ENCODE data around the gene SFXN4. TPM values are rescaled to one million over a fixed set of nuclear protein-coding genes. Genes with fewer than 3 reads are reported as not detected.

SFXN4 gene
- total RNA-seq, 1 experiment from 2014 or later, result 67.0 TPM

- no peak for DNase-seq (ENCODE audit: low read depth, low spot score)
- Histone ChIP-seq H3K9me3 (ENCODE audit: control insufficient read depth, insufficient read depth, low read depth, low read length) (no peaks in the 10 kb centered on the region), H3K27ac (ENCODE audit: low read length) (no peak overlapping the region), H3K36me3 (ENCODE audit: control insufficient read depth, insufficient read depth, low read length) (peaks cover 21% of the 10 kb centered on the region), H3K4me1 (ENCODE audit: control insufficient read depth, insufficient read depth, low read length) (no peaks in the 10 kb centered on the region), H3K27me3 (ENCODE audit: control insufficient read depth, insufficient read depth, low read length) (no peaks in the 10 kb centered on the region), H3K4me3 (ENCODE audit: low read depth in 2 of 2, low read length in 2 of 2) (no peak overlapping the region)
- no peak for ATAC-seq
- ChIA-PET CTCF (no interaction called here), POLR2A (interaction anchor here (0.6 kb wide), 1 partner anchor 25 kb away, joined by 3 read pairs; no protein-coding TSS in a partner anchor)
- no TSS peak for BruUV-seq (replicated peaks)
- TF ChIP-seq TCF7L2 (IDR thresholded peaks at IDR 0.05; ENCODE audit: low read depth, low read length) (no peak), REST (IDR thresholded peaks at IDR 0.05; ENCODE audit: insufficient read depth in 1 of 2, low read depth in 2 of 2, low read length in 1 of 2) (no peak), POLR2AphosphoS5 (IDR thresholded peaks at IDR 0.05; ENCODE audit: low read depth, low read length) (no peak), CTCF (IDR thresholded peaks at IDR 0.05) (no peak)
- in situ Hi-C loops (cut with HindIII; ENCODE audit: low pct_unique_long_range_greater_than_20kb, low sequenced_read_pairs), result no loop called here
- intact Hi-C loops (cut with micrococcal nuclease; ENCODE audit: unreplicated experiment), result no loop called here
These were observed 49.1 kb downstream of the SFXN4 start for GRCh38 chr10:119116326-119116951.

GRCh38 chr10:119115926-119116325 is 49.6 kb downstream of the SFXN4 start:
- no peaks in the 10 kb centered on the region for H3K4me1 ChIP-seq (ENCODE audit: control insufficient read depth, insufficient read depth, low read length)
- intact Hi-C loops (cut with micrococcal nuclease; ENCODE audit: unreplicated experiment), result no loop called here
- in situ Hi-C loops (cut with HindIII; ENCODE audit: low pct_unique_long_range_greater_than_20kb, low sequenced_read_pairs), result no loop called here
- no peak overlapping the region for H3K4me3 ChIP-seq (ENCODE audit: low read depth in 2 of 2, low read length in 2 of 2)
- POLR2A ChIA-PET, result interaction anchor here (0.5 to 0.6 kb wide), 2 partner anchors 26 to 100 kb away, joined by 3 read pairs; no protein-coding TSS in a partner anchor
- no peaks in the 10 kb centered on the region for H3K9me3 ChIP-seq (ENCODE audit: control insufficient read depth, insufficient read depth, low read depth, low read length)
- ATAC-seq, result no peak
- CTCF ChIA-PET, result interaction anchor here (0.5 kb wide), 1 partner anchor 138 kb away, joined by 3 read pairs; no protein-coding TSS in a partner anchor
- BruUV-seq (replicated peaks), result no TSS peak
- DNase-seq (ENCODE audit: low read depth, low spot score), result no peak
- H3K36me3 ChIP-seq (ENCODE audit: control insufficient read depth, insufficient read depth, low read length), result peaks cover 22% of the 10 kb centered on the region
- no peak overlapping the region for H3K27ac ChIP-seq (ENCODE audit: low read length)
- H3K27me3 ChIP-seq (ENCODE audit: control insufficient read depth, insufficient read depth, low read length), result no peaks in the 10 kb centered on the region
- no peak for TF ChIP-seq SIN3A (IDR thresholded peaks at IDR 0.05; ENCODE audit: borderline replicate concordance, insufficient read depth, low read depth, low read length)
- TF ChIP-seq POLR2AphosphoS5 (IDR thresholded peaks at IDR 0.05; ENCODE audit: low read depth, low read length), result no peak
- TF ChIP-seq TCF7L2 (IDR thresholded peaks at IDR 0.05; ENCODE audit: low read depth, low read length), result no peak
- no peak for TF ChIP-seq REST (IDR thresholded peaks at IDR 0.05; ENCODE audit: insufficient read depth in 1 of 2, low read depth in 2 of 2, low read length in 1 of 2)
- no peak for TF ChIP-seq CTCF (IDR thresholded peaks at IDR 0.05)

All from Panc1 (cell line).